HPDE6-E6E7 (cell line): ENCODE results near the gene CTAG1A.
A peak's percentile ranks its signal among the peaks of the same experiment; 100 is the strongest.
"Not testable (repeated sequence)": the region's sequence is repeated elsewhere in the genome, so short reads cannot be mapped to it uniquely, and the experiment has no call there.

Experiments used
- DNase-seq: peaks from one replicate; pipeline ENCODE4 v3.0.0; 2011; ENCODE audit warnings: missing footprints; ENCODE audit errors: extremely low spot score

The CTAG1A gene

GRCh38 chrX:154584585-154585183 is at the start of gene CTAG1A:
TSS of gene CTAG1A (plus strand) at chrX:154585133. CDS start at chrX:154585207, 74 bp downstream.
- DNase-seq: not testable (repeated sequence)

DNA sequence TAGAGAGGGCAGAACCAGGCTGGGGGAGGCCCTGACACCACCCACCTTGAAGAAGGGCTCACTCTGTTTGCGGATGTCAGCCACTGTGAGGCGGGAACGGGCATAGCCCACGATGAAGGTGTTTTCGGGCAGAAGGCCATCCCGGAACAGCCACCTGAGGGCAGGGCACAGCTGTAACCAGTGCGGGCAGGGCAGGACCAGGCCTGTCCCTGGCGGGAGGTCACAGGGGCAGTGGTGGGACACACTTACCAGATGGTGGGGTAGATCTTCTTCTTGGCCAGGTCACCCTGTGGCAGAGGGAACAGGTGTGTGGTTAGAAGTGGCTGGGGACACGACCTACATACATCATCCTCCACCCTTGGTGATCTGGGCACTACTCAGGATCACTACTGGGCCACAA is 49.0 kb upstream of the CTAG1A start:
- DNase-seq: no peak

- DNase-seq: no peak
Observed at GRCh38 chrX:154539077-154539476, 45.9 kb upstream of the CTAG1A start.

- DNase-seq: not testable (repeated sequence)
Observed at GRCh38 chrX:154540365-154540764, 44.6 kb upstream of the CTAG1A start.

DNA sequence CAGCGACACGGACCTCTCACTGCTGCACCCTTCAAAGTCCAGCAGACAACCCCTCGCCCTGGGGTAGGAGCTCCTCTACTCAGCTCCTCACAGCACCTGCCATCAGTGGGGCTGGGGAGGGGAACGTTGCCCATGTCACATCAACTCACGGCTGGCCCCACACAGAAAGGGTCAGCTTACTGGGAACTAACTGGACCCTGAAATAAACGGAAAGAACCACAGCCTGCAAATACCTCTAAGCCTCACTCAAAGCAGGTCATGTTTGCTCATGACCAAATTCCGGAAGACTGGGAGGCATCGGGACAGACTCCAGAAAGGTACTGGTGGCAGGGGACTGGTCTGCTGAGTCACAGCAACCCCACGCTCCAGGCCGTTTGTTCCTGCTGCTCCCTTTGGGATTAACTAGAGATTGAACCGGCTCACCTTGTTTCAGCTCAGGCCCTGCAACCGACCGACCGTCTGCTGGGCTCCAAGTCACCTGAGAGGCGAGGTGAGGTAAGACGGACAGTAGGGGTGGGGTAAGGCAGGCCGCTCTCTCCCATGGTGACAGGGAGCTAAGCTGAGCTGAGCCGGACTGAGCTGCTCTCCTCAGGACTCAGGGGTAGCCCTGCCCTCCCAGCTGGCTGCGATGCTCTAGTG is 43.9 kb upstream of the CTAG1A start:
- peak; percentile 85 for DNase-seq

GRCh38 chrX:154541589-154541895 is 43.4 kb upstream of the CTAG1A start:
- DNase-seq: no peak

GRCh38 chrX:154541896-154542722 is 42.8 kb upstream of the CTAG1A start:
- DNase-seq: peak; percentile 89

- DNase-seq: no peak
Observed at GRCh38 chrX:154542723-154543424, 42.1 kb upstream of the CTAG1A start.

- DNase-seq: no peak
Observed at GRCh38 chrX:154545673-154546274, 39.2 kb upstream of the CTAG1A start.

- DNase-seq: peak; percentile 78
Observed at GRCh38 chrX:154546354-154547244, 38.3 kb upstream of the CTAG1A start, which contains the start of gene G6PD. TSS of gene G6PD (minus strand) at chrX:154546846. CDS start at chrX:154546155, 691 bp downstream.

GRCh38 chrX:154547245-154548027 is 37.5 kb upstream of the CTAG1A start, which contains the start of gene IKBKG:
TSS of gene IKBKG (plus strand) at chrX:154547620. CDS start at chrX:154552003, 4,383 bp downstream.
- DNase-seq: peak; percentile 88

DNA sequence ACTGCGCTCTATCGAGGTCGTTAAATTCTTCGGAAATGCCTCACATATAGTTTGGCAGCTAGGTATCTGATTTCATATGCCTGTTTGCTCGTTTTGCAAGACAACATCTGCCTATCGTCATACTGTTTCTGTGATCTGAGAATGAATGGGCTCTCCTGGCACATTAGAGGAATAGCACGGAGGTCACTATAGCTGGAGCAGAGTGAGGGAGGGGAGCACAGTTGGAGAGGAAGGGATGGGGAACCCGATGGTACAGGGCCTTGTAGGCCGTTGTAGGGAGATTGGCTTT is 37.0 kb upstream of the CTAG1A start:
- DNase-seq: no peak

DNA sequence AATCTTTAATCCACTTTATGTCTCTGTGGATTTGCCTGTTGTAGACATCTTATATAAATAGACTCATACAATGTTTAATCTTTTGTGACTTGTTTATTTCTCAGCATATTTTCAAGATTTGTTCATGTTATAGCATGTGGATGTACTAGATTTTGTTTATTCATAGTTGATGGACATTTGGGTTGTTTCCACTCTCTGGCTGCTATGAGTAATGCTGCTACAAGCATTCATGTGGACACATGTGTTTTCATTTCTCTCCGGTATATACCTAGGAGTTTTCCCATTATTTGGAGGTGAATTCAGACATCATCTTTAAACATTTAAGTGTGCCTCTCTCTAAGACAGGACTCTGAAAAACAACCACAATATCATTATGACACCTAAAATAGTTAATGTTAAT is 35.2 kb upstream of the CTAG1A start:
- DNase-seq: no peak

DNA sequence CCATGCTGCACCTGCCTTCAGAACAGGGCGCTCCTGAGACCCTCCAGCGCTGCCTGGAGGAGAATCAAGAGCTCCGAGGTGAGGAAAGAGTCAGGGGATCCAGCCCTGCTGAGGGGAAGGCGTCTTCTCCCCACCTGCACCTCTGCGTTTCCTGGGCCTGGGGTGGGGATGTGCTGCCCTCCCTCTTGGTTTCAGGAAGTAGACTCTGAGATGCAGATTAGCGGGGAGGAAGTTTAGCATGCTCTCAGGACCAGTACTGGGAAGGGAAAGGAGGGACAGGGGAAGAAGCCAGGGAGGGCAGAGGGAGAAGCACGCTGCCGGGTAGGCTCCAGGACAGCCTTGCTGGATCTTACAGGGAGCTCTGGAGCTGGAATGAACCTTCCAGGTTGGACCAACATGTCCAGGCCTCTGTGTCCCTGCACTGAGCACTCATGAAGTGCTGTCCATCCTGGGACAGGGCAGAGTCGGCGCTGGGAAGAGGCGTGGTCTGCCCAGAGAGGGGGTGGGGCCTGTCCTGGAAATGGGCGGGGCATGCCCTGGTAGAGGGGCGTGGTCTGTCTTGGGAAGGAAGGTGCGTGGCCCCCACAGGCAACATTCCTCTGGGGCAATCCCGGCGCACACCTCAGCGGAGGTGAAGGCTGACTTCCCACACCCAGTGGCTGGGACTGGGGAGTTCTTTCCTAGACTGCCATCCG is 32.7 kb upstream of the CTAG1A start:
- DNase-seq: not testable (repeated sequence)

DNA sequence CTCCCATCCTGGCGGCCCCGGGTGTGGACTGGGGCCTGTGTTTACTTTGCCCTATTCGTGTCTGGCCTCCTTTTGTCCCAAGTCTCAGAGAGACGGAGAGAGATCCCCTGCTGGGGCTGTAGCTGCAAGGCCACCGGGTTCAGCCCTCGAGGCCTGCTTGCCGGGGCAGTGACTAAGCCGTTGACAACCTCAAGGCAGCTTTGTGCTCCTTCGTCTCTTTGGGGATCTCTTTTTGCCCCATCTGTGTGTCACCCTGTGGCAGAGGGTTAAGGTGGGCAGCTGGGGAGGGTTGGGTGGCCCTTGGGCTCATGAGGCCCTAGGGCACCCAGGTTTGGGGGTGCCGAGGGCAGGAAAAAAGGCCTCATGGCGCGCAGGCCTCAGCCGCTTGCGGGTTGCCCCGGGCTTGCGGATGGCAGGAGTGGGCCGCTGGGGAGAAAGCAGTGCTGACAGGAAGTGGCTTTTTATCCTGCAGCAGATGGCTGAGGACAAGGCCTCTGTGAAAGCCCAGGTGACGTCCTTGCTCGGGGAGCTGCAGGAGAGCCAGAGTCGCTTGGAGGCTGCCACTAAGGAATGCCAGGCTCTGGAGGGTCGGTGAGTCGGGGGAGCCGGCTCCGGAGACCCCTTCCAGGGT is 26.8 kb upstream of the CTAG1A start:
- DNase-seq: not testable (repeated sequence)

- not testable (repeated sequence) for DNase-seq
Observed at GRCh38 chrX:154558896-154559295, 26.0 kb upstream of the CTAG1A start.

- DNase-seq: not testable (repeated sequence)
Observed at GRCh38 chrX:154560326-154560725, 24.6 kb upstream of the CTAG1A start.

DNA sequence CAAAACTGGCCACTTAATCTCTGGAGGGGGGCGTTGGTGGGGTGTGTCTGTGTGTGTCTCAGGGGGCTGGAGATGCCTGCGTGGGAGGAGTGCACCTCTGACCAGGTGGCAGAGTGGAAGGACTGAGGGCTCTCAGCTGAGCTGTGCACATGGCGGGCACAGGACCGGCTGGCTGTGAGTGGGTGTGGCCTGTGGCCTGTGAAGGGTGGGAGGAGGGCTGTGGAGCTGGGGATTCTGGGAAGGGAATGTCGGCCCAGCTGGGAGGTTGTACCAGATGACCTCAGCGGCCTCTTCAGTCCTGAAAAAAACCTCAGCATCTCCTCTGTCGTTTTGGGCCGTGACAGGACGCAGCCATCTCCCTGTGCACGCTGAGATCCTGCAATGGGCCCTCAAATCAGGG is 22.6 kb upstream of the CTAG1A start:
- DNase-seq: not testable (repeated sequence)

DNA sequence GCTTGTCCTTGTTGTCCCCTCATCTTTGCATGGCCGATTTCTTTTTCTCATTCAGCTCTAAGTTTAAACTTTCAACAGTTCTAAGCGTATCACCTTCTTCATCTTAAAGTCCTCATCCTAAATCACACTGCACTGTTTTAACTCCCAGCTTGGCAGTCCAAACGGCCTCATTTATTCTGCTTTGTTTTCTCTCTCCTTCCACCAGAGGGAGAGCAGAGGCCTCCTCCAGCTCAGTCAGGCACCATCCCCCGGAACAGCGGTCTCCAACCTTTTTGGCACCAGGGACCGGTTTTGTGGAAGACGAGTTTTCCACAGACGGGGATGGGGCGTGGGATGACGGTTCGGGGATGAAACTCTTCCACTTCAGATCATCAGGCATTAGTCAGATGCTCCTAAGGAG is 14.6 kb upstream of the CTAG1A start:
- DNase-seq: not testable (repeated sequence)
